HTR-8/SVneo (cell line): ENCODE results near the gene GPR148.

ENCODE experiments used
- DNase-seq: peaks from one replicate; pipeline ENCODE4 v3.0.0; 2011; ENCODE audit warnings: low spot score, mixed read lengths; ENCODE audit not compliant: insufficient read length
- FAIRE-seq: peaks from 2 replicates; lab custom pipeline; 2011; peaks lifted over from hg19 to GRCh38; lab: Jason Lieb, UNC

GPR148 gene

GRCh38 chr2:130744287-130745117 lies 15.6 kb downstream of the GPR148 start:
- DNase-seq (no peak), FAIRE-seq (no peak)

DNA sequence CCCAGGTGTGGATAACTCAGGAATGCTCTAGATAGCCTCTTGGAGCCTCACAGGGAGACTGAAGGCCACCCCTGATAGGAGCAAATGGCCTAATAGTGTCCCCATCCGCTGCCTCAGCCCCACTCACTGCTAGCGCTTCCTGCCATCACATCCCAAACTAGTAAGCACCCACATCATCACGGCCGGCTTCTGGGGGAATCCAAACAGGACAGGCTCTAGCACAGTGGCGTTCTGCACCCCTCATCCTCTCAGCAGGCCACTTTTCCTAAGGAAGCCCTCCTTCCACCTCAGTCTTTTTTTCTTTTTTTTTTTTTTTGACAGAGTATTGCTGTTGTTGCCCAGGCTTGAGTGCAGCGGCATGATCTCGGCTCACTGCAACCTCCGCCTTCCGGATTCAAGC lies 20.2 kb downstream of the GPR148 start:
- FAIRE-seq: no peak
- DNase-seq: no peak

DNA sequence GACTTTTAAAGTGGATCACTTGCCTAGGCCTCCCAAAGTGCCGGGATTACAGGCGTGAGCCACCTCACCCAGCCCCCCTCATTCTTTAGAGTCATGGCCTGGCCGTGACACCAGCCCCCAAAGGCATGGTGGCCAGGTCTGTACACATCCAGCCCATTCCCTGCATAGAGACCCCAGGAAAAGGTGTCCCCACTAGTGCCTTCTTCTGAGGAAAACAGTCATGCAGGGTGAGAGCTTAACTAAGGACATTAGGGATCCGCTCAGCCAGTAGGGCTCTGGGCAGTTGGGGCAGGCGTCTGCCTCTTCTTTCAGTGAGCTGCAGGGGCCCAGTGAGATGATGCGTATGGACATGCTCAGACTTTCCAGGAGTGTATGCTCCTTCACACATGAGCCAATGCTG lies 20.8 kb downstream of the GPR148 start:
- DNase-seq: no peak
- no peak for FAIRE-seq

DNA sequence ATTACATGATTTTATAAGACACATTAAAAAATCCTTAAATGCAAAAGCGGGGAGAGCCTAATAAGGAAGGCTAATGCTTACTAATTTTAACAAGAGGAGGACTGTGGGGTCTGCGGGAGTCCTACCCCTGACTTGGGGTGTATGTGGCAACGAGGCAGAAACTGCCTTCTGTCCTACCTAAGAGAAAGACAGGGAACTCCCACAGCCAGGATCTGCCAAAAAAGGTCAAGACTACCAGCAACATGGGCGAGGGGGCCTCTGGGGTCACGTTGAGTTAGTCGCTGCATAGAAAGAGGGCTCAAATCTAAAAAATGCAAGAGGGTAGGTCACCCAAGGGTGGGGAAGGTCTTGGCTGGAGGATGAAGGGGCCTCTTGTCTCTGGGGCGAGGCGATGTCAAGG lies 25.9 kb downstream of the GPR148 start:
- no peak for FAIRE-seq

GRCh38 chr2:130755256-130756052 lies 26.6 kb downstream of the GPR148 start, which contains the start of gene AMER3:
TSS of gene AMER3 (plus strand) at chr2:130755540. CDS start at chr2:130762073, 6,533 bp downstream.
- DNase-seq (no peak), FAIRE-seq (no peak)

More for the DNA sequence above, 25.9 kb downstream of the GPR148 start:
- DNase-seq: no peak

DNA sequence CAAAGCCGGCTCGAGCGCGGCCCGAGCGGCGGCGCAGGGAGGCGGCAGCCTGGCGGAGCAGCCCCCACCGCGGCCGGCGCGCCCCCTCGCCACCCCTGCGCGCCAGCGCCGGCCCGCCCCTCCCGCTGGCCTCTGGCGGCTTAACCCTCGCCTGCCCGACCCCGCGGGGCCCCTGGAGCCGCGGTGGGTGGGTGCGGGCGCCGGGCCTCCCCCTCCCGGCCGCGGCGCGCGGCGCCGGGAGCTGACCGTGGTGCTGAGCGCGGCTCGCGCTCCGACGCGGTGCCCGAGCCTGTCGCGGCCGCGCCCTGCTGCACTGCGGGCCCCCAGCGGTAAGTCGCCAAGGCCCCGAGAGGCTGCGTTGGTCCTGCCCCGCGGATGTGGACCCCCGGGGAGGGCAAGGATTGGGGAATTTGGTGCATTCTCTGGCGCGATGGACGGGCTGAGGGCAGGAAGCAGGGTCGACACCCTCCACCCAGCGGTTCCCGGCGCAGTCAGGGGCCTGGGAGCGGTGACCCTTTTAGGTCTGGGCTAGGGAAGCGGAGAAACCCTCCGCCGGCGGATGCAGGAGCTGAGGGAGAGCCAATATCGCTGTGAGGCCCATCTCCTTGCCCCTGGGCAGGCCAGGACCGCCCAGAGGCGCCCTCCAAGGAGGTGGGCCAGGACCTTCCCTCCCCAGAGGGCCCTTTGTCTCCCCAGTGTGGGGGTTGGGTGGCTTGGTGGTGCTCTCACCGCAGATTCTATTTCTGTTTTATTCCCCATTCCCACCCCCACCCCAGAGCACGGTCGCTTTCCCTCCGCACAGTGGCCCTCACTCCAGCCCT lies 27.4 kb downstream of the GPR148 start:
- FAIRE-seq: no peak
- peak; percentile 38 for DNase-seq

DNA sequence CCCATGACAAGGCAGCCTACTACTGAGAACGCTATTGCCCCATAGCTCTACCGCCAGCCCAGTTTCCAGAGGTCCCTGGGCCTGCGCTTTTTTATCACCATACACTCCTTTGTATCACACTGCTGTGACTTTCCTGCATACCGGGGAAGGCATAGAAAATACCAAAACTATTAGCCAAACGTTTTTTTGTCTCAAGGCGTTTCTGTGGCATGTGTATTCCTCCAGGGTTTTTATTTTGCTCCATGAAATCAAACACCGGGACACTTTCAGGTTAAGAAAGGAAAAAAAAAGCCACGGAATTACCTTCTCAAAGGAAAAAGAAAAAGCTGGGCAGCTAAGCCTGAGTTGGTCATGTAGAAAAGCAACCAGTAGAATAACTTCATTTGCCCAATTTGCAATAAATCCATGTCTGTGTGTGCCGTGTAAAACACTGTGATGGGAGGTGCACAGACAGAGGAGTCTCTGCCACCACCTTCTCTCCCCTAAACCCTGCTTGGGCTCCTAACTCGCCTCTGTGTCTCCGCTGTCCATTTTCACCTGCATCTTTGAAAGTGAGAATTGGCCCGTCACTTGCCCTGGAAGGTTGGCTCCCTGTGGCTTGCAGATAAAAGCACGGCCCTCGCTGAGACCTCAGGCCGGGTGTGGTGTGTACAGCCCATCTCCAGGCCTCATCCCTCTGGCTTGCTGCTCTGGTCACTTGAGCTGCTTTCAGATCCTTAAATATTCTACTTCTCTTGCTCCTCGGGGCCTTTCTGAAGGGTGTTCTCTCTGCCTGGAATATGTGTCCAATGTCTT lies 28.2 kb downstream of the GPR148 start:
- FAIRE-seq (no peak), DNase-seq (no peak)

DNA sequence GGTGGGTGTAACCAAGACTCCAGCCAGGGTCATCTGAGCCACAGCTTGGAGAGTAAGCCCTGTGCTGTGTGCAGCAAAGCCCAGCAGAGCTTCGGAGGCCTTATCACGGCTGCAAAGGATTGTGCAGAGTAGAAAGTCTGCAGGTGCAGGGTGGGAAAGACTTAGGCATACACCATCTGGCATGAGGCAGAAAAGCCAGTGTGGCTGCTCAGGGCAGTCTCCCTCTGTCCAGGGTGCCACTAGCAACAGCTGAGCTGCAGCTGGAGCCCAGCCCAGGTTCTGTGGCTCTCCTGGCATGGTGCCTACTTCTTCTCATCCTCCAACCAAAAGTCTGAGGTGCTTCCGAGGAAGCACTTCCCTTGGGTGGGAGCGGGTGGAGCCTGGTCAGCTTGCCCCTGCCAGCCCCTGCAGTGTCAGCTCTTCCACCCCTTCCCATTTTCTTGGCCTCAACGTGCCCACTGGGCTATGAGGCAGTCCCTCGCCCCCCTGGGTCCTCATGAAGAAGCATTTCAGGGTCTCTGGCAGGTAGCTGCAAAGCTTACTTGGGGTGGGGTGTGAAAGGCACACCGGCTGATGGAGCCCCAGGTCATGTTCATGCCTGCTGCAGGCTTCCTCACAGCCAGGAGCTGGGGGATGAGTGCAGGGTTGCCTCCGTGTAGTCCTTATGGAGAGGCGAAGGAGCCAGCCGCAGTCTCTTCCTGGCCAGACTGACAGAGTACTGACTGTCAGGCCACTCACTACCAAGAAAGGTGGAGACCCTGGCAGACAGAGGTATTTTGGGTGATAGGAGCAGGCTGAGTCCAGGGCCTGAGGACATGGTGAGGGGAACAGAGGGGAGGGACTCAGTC lies 31.3 kb downstream of the GPR148 start:
- DNase-seq (no peak), FAIRE-seq (no peak)

GRCh38 chr2:130760754-130761751 lies 32.2 kb downstream of the GPR148 start:
- FAIRE-seq (no peak), DNase-seq (no peak)

GRCh38 chr2:130762031-130762909 lies 33.4 kb downstream of the GPR148 start:
- FAIRE-seq (no peak), DNase-seq (no peak)

- DNase-seq (no peak), FAIRE-seq (no peak)
Observed at GRCh38 chr2:130762910-130763385, 34.1 kb downstream of the GPR148 start.

DNA sequence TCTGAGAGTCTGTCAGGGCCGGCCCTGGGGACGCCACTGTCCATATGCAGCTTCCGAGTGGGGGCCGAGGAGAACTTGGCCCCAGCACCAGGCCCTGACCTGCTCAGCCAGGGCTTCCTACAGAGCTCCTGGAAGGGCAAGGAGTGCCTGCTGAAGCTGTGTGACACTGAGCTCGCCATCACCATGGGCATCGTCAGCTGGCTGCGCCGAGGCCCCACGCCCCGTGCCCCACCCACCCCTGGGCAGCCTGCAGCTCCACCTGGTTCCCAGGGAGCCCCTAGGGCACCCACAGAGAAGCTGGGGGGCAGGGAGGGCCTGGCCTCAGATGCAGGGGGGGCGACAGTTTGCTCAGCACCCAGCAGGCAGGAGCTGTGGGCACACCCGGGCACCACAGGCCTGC lies 34.5 kb downstream of the GPR148 start:
- DNase-seq (no peak), FAIRE-seq (no peak)

GRCh38 chr2:130764035-130764820 lies 35.4 kb downstream of the GPR148 start:
- no peak for DNase-seq
- no peak for FAIRE-seq

DNA sequence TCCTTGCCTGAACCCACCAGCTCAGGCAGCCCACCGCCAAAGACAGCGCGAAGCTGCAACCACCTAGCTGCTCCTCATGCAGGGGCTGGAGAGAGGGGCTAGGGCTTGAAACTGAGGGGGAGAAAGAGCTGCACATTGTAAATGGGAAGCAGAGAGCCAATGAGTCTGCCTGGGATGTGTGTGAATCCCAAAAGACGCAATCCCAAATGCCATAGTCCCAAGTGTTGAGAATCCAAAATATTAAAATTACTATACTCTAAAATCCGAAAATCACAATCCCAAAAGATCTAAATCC lies 35.9 kb downstream of the GPR148 start:
- no peak for FAIRE-seq
- DNase-seq: no peak

DNA sequence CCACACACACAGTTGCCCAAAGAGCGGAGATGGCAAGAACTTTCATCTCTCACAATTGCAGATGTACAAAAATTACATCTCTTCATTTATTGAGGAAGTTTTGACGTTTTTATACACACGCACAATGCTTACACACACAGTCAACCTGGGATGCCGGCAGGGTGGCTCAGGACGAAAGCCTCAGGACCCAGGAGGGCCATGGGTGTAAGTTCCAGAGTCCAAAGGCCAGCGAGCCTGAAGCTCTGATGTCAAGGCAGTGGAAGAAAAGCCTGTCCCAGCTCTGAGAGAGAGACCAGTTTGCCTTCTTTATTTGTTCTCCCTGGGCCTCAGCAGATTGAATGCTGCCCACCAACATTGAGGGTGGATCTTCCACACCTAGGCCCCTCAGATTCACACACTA lies 36.6 kb downstream of the GPR148 start:
- FAIRE-seq: no peak
- no peak for DNase-seq

- no peak for FAIRE-seq
Observed at GRCh38 chr2:130766037-130766436, 37.2 kb downstream of the GPR148 start.

More at GRCh38 chr2:130766037-130766436, 37.2 kb downstream of the GPR148 start:
- no peak for DNase-seq
